Hepatocyte (in vitro differentiated cells): ENCODE data around the gene CPLANE2.

Experiments
- EZH2phosphoT487 ChIP-seq: fragments of 200-600 bp; sonication (generic); IDR thresholded peaks from one replicate; pipeline ENCODE4 v1.6.1; 2018; ENCODE audit warnings: antibody characterized with exemption, mild to moderate bottlenecking, low read depth, moderate library complexity; ENCODE audit not compliant: unreplicated experiment, severe bottlenecking
- TF ChIP-seq, protein P1 (sequence below): fragments of 200-600 bp; sonication (generic); IDR thresholded peaks from 2 replicates; pipeline ENCODE4 v1.5.1; 2016; ENCODE audit warnings: antibody characterized with exemption, mild to moderate bottlenecking; ENCODE audit not compliant: poor library complexity

DNA sequence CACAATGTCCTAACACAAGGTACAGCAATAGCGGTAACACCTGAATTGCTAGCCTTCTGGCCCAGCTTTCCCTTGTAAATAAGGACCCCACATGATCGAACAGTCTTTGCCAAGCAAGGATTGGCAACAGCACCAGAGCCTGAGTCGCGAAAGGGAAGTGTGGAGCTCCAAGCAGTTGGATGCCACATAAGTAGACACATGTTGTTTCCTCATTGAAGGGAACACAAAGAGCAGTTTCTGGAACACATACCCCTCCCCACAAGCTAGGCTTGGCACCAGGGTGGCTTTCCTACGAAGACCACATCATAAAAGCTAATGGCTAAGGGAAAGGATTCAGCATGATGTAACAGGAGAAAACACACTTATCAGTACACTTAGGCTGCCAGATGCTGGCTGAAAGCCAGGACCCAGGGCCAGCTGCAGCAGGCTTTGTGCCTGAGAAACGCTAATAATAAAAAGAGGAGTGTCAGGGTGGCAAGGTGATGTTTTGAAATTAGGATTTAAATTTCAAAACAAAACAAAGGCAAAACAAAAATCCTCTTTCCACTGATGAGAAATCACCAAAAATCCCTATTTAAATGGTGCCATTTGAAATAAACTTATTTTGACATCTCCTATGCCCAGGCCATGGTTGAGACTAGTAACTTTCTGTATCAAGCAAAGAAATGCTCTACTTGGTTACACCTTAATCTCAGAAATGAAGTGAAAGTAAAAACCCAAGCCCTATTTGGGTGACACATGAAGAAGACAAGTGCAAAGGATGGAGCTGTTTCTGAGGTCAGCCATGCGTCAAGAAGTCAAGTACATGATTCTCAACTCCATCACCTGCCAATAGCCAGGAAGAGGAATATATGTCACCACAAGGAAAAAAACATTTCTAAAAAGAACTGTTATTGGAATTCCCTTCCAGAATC lies 11.9 kb upstream of the CPLANE2 start:
- TF ChIP-seq, protein P1, sequence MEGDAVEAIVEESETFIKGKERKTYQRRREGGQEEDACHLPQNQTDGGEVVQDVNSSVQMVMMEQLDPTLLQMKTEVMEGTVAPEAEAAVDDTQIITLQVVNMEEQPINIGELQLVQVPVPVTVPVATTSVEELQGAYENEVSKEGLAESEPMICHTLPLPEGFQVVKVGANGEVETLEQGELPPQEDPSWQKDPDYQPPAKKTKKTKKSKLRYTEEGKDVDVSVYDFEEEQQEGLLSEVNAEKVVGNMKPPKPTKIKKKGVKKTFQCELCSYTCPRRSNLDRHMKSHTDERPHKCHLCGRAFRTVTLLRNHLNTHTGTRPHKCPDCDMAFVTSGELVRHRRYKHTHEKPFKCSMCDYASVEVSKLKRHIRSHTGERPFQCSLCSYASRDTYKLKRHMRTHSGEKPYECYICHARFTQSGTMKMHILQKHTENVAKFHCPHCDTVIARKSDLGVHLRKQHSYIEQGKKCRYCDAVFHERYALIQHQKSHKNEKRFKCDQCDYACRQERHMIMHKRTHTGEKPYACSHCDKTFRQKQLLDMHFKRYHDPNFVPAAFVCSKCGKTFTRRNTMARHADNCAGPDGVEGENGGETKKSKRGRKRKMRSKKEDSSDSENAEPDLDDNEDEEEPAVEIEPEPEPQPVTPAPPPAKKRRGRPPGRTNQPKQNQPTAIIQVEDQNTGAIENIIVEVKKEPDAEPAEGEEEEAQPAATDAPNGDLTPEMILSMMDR: no peak
- TF ChIP-seq EZH2phosphoT487: no peak
